Stomach (tissue), 4 donors: Measurements from ENCODE around the gene XPC.

ENCODE experiments used
- CTCF ChIP-seq, 7 experiments: fragments of 450-650 bp in 4 of 7; fragments of 200-600 bp in 3 of 7; sonication (generic) in 3 of 7; IDR thresholded peaks; one replicate each; pipeline ENCODE4 v1.5.1; 2016 to 2019; ENCODE audit warnings: antibody characterized with exemption in 7 of 7, control low read depth in 2 of 7, mild to moderate bottlenecking in 1 of 7
- EP300 ChIP-seq: sonication (generic); formaldehyde crosslinking; IDR thresholded peaks from one replicate; pipeline ENCODE4 v1.6.1; 2017; ENCODE audit warnings: antibody characterized with exemption
- POLR2A ChIP-seq, 4 donors: fragments of 450-650 bp; IDR thresholded peaks; one replicate each; pipeline ENCODE4 v1.6.1; 2016; ENCODE audit warnings: antibody characterized with exemption in 4 of 4, control low read depth in 2 of 4, mild to moderate bottlenecking in 1 of 4, moderate library complexity in 1 of 4
- POLR2AphosphoS5 ChIP-seq, 3 donors: sonication (generic); formaldehyde crosslinking; IDR thresholded peaks; one replicate each; pipeline ENCODE4 v1.6.1; 2016; ENCODE audit warnings: antibody characterized with exemption in 3 of 3

DNA sequence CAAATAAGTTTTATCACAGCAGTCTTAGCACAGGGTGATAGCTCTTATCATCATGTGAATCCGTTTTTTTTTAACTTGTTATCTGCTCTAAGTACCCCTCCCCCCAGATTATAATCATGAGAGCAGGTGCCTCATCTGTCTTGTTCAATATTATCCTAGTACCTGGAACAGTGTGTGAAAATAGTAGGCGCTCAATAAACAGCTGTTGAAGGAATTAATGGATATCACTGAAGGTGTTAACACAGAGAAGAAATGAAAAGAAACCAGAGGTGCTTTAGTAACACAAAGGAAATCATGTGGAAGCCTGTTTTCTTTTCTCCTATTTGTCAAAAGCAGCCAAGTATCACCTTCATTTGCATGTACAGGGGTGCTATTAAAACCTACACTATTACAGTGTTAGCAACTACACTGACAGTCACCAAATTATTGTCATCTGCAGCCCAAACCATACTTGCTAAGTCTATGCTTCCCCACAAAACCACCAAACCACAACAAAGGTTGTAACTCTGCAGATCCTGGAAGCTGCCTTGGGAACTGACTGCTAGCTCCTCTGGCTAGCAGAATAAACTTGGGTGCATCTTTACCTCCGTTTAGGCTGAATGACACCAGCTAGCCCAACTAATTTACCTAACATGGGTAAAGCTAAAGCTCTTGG, 2.9 kb downstream of the XPC start:
- TF ChIP-seq CTCF (IDR thresholded peaks at IDR 0.05) = no peak
- no peak for TF ChIP-seq POLR2A (IDR thresholded peaks at IDR 0.05)
- no peak for TF ChIP-seq POLR2AphosphoS5 (IDR thresholded peaks at IDR 0.05)
- TF ChIP-seq EP300 = no peak
